Glomerular visceral epithelial cell (primary cell): ENCODE measurements around the gene SUPT4H1.
"Not testable (repeated sequence)": the region's sequence is repeated elsewhere in the genome, so short reads cannot be mapped to it uniquely, and the experiment has no call there.

Source experiments
- DNase-seq: peaks from one replicate; pipeline ENCODE4 v3.0.0-alpha.2; 2016; ENCODE audit errors: extremely low spot score

SUPT4H1 gene

GRCh38 chr17:58351831-58352595, at the start of gene SUPT4H1:
Gene SUPT4H1 (minus strand): TSS chr17:58352201. CDS start chr17:58352135, 66 bp downstream.
- DNase-seq, result peak; percentile 96

- no peak for DNase-seq
Measured at GRCh38 chr17:58401287-58401686, 49.3 kb upstream of the SUPT4H1 start.

GRCh38 chr17:58400826-58401225, 48.8 kb upstream of the SUPT4H1 start:
- DNase-seq, result no peak

- DNase-seq, result no peak
Measured at GRCh38 chr17:58399974-58400373, 48.0 kb upstream of the SUPT4H1 start.

- DNase-seq, result no peak
Measured at GRCh38 chr17:58398574-58399266, 46.7 kb upstream of the SUPT4H1 start.

- DNase-seq, result not testable (repeated sequence)
Measured at GRCh38 chr17:58397421-58397820, 45.4 kb upstream of the SUPT4H1 start.

GRCh38 chr17:58396173-58396572, 44.2 kb upstream of the SUPT4H1 start:
- DNase-seq, result no peak

GRCh38 chr17:58394534-58395223, 42.7 kb upstream of the SUPT4H1 start:
- DNase-seq, result no peak

- peak; percentile 95 for DNase-seq
Measured at GRCh38 chr17:58391302-58391984, 39.4 kb upstream of the SUPT4H1 start.

GRCh38 chr17:58390884-58391283, 38.9 kb upstream of the SUPT4H1 start:
- DNase-seq, result no peak

- DNase-seq, result no peak
Measured at GRCh38 chr17:58388302-58389190, 36.5 kb upstream of the SUPT4H1 start.

GRCh38 chr17:58387834-58388233, 35.8 kb upstream of the SUPT4H1 start:
- DNase-seq, result no peak

- no peak for DNase-seq
Measured at GRCh38 chr17:58386708-58387107, 34.7 kb upstream of the SUPT4H1 start.

- no peak for DNase-seq
Measured at GRCh38 chr17:58385359-58385899, 33.4 kb upstream of the SUPT4H1 start.

- DNase-seq, result no peak
Measured at GRCh38 chr17:58384897-58385296, 32.9 kb upstream of the SUPT4H1 start.

- no peak for DNase-seq
Measured at GRCh38 chr17:58383892-58384462, 32.0 kb upstream of the SUPT4H1 start.

- no peak for DNase-seq
Measured at GRCh38 chr17:58382872-58383242, 30.9 kb upstream of the SUPT4H1 start.

- no peak for DNase-seq
Measured at GRCh38 chr17:58382108-58382871, 30.3 kb upstream of the SUPT4H1 start.
